Measurements from ENCODE around the gene DCP2.

The DCP2 gene

GRCh38 chr5:112967520-112968083 lies 9.0 kb upstream of the DCP2 start:
- DNase-seq = no peak

DNA sequence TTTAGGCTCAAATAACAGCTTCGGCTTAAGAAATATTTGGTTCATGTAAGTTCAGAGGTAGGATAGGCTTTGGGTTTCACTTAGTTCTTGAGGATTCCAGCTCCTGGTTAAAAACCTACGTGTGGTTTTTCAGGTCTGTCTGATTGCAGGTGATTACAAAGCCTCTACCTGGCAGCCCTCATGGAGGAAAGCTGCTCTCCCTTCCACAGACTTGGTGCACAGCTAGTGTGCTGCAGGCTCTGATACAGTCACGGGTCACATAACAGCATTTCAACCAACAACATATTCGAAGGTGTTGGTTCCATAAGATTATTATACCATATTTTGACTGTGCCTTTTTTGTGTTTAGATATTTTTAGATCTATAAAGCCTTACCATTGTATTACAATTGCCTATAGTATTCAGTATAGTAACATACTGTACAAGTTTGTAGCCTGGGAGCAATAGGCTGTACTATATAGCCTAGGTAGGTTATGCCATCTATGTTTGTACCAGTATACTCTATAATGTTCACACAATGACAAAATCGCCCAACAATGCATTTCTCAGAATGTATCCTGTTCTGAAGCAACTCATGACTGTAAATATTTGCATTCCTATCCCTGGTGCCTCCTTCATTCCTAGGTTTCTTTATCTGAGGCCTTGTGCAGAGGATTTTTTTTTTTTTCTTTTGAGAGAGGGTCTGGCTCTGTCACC lies 8.0 kb upstream of the DCP2 start:
- no peak for DNase-seq

DNA sequence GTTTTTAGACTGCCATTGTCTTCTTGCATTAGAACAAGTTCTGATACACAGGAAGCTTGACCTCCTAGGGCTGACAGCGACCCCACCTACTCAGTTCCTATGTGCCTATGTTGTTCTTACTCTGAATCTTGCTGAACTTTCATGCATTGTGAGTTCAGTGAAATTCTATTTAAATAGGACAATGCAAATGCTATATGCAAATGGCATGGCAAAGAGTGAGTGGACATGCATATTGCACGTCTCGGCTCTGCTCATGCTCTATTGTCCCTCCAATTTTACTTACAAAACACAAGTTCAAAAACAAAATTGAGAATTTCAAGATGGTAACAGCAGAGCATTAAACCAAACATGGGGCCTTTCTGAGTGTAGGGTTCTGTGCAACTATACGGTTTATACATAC lies 5.3 kb upstream of the DCP2 start:
- no peak for DNase-seq

DNA sequence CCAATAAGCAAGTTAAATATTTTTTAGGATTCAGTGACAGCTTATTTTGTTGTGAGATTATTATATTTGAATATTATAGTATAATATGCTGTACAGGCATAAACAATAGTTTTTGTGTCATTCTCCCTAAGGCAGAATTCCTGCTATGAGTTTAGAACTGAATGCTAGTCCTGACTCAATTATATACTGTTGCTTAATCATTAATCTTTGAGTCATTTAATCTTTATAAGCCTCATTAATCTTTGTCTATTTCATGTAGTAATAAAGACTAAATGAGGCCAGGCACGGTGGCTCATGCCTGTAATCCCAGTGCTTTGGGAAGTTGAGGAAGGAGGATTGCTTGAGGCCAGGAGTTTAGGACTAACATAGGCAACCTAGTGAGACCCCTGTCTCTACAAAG lies 3.6 kb upstream of the DCP2 start:
- no peak for DNase-seq

DNA sequence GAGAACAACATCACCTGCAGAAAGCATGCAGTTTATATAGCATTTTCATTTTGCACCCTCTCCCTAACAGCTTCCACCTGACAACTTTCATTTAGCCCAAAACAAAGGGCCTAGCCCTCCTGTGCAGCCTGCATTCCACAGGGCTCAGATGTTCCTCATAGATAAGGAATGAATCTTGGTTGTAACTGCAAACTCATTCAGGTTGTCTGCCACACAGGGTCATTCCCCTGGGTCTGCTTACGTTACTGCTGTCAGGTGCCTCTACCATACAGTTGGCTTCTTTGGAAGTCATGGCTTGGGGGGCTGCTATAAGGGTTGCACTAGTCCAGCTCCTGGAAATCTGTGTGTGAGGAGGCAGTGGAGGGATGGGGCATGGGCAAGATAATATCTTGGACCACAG lies 2.7 kb upstream of the DCP2 start:
- no peak for DNase-seq

GRCh38 chr5:112974901-112975300 lies 1.7 kb upstream of the DCP2 start:
- DNase-seq = no peak

DNA sequence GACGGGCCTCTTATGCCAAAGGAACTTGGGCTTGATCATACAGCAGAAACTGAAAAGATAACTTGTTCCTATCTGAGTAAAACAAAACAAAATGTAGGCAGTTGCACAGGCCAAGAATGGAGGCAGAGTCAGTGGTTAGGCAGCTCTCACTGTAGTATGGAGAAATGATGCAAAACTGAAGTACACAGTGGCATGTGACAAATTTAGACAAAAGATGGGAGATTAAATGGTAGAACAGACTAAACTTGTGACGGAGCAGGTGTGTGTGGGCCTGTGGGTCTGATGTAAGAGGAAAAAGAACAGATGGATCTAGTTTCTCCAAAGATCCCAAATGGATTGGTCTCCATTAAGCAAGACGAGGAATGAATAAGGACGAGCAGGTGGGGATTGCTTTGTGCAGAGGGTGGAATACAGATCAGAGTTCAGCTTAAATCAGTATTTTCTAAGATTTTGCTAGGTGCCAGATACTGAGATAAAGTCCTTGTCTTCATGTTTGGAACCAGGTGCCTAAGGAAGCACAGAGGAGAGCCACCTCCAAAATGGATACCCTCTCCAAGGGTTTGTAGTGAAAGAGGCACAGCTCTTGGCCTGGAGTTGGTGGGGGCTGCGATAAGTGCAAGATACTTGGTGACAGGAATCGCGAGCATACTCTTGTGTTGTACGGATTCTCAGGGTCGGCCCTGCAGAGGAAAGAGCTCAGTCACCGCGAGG lies 722 bp upstream of the DCP2 start:
- no peak for DNase-seq

GRCh38 chr5:112977440-112977861 lies 853 bp downstream of the DCP2 start:
- DNase-seq = no peak

DNA sequence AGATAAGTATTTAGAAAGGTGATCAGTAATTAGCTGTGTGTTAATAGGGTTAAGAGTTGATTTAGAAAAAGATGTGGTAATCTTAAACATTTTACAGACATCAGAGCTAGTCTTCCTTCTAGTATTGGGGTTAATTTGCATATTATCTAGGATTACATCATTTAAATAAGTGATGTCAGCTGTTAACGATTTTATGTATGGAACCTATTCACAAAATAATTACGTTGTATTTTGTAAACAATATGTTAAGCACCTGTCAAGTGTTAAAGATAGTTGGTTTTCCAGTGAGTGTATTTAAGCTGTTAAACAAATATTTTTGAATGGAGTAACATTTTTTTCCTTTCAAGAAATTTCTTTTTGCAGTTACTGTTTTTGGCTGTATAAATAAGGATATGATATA lies 2.2 kb downstream of the DCP2 start:
- no peak for DNase-seq

- DNase-seq = no peak
Observed at GRCh38 chr5:112979723-112980122, 3.1 kb downstream of the DCP2 start.

DNA sequence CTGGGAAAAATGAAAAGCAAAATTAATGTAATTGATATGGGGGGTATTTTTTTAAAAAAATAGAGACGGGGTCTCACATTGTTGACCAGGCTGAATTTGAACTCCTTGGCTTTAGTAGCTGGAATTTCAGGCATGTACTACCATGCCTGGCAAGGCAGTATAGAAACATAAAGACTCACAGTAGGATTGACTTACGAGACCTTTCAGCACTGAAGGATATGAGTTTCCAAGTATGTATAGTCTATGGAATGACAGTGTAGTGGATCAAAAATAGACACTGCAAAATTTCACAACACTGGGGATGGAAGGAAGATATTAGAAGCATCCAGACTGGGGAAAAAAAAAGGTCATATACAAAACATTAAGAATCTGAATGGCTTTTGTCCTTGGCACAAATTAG lies 6.8 kb downstream of the DCP2 start:
- DNase-seq = no peak

DNA sequence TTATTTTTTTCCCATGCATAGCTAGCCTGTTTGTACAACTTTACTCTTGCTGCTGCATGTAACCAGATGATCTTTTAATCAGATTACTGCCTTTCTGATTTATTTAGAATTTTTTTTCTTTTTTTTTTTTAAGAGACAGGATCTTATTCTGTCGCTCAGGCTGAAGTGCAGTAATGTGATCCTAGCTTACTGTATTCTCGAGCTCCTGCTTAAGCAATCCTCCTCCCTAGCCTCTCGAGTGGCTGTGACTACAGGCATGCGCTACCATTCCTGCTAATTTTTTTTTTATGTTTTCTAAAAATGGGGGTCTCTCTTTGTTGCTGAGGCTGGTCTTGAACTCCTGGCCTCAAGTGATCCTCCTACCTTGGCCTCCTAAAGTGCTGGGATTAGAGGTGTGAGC lies 9.6 kb downstream of the DCP2 start:
- DNase-seq = no peak

DNA sequence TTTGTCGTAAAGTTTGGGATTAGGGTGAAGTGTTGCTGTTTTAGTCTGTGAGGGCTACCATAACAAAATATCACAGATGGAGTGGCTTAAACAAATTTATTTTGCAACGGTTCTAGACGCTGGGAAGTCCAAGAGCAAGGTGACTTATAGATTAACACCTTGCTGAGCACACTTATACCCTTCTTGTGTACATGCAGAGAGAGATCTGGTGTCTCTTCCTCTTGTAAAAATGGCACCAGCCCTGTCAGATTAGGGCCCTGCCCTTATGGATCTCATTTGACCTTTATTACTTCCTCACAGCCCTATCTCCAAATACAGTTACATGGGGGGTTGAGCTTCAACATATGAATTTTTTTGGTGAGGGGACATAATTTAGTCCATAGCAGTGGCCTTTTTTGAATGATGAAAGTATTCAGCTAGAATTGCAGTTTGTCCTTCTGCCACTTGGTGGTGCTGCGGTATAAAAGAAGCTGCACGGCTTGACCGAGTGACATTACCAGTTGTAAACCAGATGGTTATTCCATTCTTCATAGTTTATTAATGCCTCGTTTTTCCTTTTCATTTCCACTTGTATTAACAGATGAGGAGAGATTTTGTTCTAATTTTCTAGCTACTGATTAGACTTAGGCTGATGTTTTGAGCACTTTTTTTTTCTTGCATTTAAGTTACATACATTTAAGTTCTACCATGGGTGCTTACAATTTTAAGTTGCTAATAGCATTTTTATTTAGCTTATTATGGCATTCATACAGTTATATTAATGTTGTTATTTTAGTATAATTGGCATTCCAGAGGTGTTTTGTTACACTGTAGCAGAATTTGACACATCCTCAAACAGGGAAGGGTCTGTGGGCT lies 19.4 kb downstream of the DCP2 start:
- no peak for DNase-seq

DNA sequence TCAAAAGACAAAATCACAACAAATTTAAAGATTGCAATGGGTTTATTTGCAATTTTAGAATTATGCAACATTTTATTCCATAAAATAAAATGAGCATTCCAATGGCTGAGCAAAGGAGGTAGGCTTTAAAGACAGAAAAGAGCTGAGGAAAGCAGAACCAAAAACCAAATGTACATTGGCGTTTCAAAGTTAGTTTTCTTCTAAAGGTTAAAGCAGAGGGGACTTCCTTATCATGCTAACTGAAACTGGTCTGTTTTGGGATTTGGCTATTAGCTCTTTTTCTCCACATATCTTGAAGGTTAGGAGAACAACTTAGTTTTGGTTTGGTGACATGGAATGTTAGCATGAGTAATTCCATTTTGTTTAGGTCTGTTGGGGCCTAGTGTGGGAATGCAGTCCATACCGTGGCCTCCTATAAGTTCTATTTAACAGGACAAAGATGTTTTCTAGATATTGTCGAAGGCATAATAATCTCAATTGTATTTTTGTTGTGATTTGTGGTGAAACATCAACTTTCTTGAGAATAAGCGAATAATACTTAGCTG lies 20.3 kb downstream of the DCP2 start:
- DNase-seq = no peak

DNA sequence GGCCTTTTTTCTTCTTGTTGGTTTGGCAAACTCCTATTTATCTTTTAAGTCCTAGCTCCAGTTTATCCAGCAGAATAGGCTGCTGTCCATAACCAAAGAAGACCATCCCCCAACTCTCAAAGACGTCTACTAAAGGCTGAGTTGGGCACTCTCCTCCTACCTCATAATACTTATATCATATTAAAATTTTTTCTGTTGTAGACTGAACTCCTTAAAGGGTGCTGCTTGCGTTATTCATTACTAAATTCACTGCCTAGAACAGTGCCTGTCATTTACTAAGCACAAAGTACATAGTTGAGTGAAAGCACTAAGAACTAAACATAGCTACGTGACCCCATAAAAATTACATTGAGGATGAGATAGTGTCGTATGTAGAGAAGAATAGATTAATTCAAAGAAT lies 21.7 kb downstream of the DCP2 start:
- DNase-seq = no peak

DNA sequence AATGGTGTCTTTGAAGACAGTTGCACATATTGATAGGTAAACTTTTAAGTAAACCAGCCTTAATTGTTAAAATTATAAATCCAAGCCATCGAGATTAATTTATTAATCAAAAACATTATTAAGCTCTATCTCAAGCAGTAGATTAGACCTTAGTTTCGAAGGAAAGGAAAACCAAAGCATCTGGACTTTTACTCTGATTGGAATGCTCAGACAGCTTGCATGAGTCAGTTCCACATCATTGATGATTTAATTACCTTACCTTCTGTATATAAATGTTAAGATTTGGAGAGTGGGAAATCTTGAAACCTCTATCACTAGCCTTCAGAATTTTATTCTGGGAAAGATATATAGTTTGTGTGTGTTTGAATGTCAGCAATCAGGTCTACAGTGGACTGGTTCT lies 23.9 kb downstream of the DCP2 start:
- no peak for DNase-seq

DNA sequence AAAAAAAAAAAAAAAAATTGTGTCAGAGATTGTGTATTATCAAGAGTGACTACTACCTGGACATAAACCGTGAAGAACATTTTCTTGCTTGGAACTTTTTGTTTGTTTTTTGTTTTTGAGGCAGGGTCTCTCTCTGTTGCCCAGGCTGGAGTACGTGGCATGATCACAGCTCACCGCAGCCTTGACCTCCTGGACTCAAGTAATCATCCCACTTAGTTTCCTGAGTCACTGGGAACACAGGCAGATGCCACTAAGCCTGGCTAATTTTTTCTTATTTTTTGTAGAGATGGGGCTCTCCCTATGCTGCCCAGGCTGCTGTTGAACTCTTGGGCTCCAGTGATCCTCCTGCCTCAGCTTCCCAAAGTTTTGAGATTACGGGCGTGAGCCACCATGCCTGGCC lies 25.8 kb downstream of the DCP2 start:
- no peak for DNase-seq

DNA sequence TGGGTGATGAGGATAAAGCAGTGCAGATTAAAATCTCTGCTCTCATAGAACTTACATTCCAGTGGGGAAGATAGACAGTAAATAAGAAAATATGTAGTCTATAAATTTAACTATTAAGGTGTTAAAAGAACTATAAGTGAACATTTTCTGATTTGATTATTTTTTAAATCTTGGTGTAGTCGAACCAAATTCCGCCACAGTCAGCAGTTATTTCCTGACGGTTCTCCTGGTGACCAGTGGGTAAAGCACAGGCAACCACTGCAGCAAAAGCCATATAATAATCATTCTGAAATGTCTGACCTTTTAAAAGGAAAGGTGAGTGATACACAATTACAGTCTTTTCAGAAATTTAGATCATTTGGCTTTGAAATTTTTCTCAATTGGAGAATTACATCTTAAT lies 27.2 kb downstream of the DCP2 start:
- no peak for DNase-seq

GRCh38 chr5:113005454-113005853 lies 28.9 kb downstream of the DCP2 start:
- DNase-seq = no peak

DNA sequence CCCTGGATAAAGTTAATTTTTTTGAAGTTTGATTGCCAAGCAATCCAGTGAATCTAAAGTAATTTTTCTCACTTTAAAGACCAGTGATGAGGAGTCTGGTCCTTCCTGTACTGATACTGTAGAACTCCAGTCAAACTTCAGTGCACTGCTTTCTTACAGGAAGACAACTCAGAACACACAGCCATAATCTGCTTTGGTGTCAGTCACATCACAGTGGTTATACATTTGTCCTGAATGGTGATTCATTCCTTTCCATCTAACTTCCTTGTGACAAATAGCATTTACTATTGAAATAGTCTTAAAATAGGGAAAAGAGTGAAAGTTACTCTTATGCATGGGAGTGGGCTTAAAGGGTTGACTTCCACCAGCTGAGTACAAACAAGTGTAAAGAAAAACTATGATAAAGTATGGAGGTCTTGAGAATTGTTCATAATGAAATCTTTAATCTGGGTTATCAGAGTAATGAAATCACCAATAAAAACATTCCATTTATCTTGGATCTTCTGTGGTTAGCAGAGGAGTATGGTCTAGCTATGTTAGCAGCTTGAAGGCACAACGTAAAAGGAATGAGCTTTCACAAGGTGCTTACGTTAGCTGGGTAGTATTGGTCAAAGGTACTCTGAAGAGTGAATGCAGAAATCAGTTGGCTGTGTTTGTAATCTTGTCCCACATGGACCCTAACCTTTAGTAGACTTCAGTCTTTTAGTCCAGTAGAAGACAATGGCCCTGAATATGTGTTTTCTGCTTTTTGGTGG lies 41.5 kb downstream of the DCP2 start:
- no peak for DNase-seq

- no peak for DNase-seq
Observed at GRCh38 chr5:113020461-113021273, 44.1 kb downstream of the DCP2 start.

DNA sequence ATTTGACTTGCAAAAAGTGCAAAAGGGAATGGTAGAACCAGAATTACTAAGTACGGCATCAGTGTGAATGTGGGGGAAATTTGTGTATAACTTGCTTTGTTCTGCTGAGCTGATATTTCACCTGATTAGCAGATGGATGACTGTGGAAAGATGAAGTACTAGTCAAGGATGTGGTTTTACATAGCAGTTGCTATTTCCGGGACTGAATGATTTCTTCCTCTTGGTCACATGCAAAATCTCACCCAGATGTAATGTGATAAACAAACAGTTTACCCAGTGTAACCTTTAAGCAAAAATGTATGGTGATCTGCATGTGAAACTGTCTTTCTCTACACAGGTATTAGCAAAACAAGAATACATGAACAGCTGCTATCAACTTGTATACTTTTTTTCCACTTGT lies 46.1 kb downstream of the DCP2 start:
- DNase-seq = no peak
